Dendritic cell treated with granulocyte-macrophage colony-stimulating factor and Interleukin-4, amounts not matched to agents 40 ng/mL and 50 ng/mL, for 4 days (primary cell): Measurements from ENCODE around the gene PTGS1.

Source experiments
- H3K27ac Mint-ChIP-seq: one replicate; pipeline ENCODE4 v1.8.0; 2022; ENCODE audit warnings: mild to moderate bottlenecking, mixed read lengths
- H3K27me3 Mint-ChIP-seq: one replicate; pipeline ENCODE4 v1.8.0; 2022; ENCODE audit warnings: mild to moderate bottlenecking, mixed read lengths
- H3K36me3 Mint-ChIP-seq: one replicate; pipeline ENCODE4 v1.8.0; 2022; ENCODE audit warnings: low read depth, mixed read lengths
- H3K4me1 Mint-ChIP-seq: one replicate; pipeline ENCODE4 v1.8.0; 2022; ENCODE audit warnings: low read depth, mixed read lengths
- H3K4me3 Mint-ChIP-seq: one replicate; pipeline ENCODE4 v1.8.0; 2022; ENCODE audit warnings: mild to moderate bottlenecking, moderate library complexity, mixed read lengths
- H3K9me3 Mint-ChIP-seq: one replicate; pipeline ENCODE4 v1.8.0; 2022; ENCODE audit warnings: mixed read lengths
- intact Hi-C: fragments of 100-400 bp; cut with micrococcal nuclease; formaldehyde crosslinking; loops from one replicate; pipeline ENCODE4 v1.15.0; 2022

Gene PTGS1

GRCh38 chr9:122337556-122337929 is 33.3 kb upstream of the PTGS1 start:
- Mint-ChIP-seq H3K4me3 (no peak overlapping the region), H3K4me1 (peaks cover 14% of the 10 kb centered on the region), H3K9me3 (no peaks in the 10 kb centered on the region), H3K36me3 (no peaks in the 10 kb centered on the region), H3K27ac (no peak overlapping the region), H3K27me3 (peaks cover 14% of the 10 kb centered on the region)
- intact Hi-C loops: no loop called here

- Mint-ChIP-seq H3K9me3 (no peaks in the 10 kb centered on the region), H3K4me1 (peaks cover 4% of the 10 kb centered on the region), H3K27ac (no peak overlapping the region), H3K36me3 (no peaks in the 10 kb centered on the region), H3K4me3 (no peak overlapping the region), H3K27me3 (peaks cover 14% of the 10 kb centered on the region)
- intact Hi-C loops: no loop called here
Measured at GRCh38 chr9:122338536-122338935, 32.3 kb upstream of the PTGS1 start.

- no peaks in the 10 kb centered on the region for H3K4me1 Mint-ChIP-seq
- H3K9me3 Mint-ChIP-seq: no peaks in the 10 kb centered on the region
- no peak overlapping the region for H3K4me3 Mint-ChIP-seq
- H3K36me3 Mint-ChIP-seq: no peaks in the 10 kb centered on the region
- H3K27me3 Mint-ChIP-seq: peaks cover 14% of the 10 kb centered on the region
- intact Hi-C loops: no loop called here
- H3K27ac Mint-ChIP-seq: no peak overlapping the region
Measured at GRCh38 chr9:122338994-122339393, 31.8 kb upstream of the PTGS1 start.

GRCh38 chr9:122339579-122339978 is 31.2 kb upstream of the PTGS1 start:
- Mint-ChIP-seq H3K36me3 (no peaks in the 10 kb centered on the region), H3K4me3 (no peak overlapping the region), H3K27ac (no peak overlapping the region), H3K4me1 (no peaks in the 10 kb centered on the region), H3K9me3 (no peaks in the 10 kb centered on the region), H3K27me3 (peaks cover 14% of the 10 kb centered on the region)
- intact Hi-C loops: no loop called here

GRCh38 chr9:122340161-122340560 is 30.7 kb upstream of the PTGS1 start:
- intact Hi-C loops: no loop called here
- Mint-ChIP-seq H3K27me3 (peaks cover 14% of the 10 kb centered on the region), H3K4me1 (no peaks in the 10 kb centered on the region), H3K9me3 (no peaks in the 10 kb centered on the region), H3K36me3 (no peaks in the 10 kb centered on the region), H3K4me3 (no peak overlapping the region), H3K27ac (no peak overlapping the region)

- H3K27me3 Mint-ChIP-seq: peaks cover 27% of the 10 kb centered on the region
- no peak overlapping the region for H3K27ac Mint-ChIP-seq
- H3K36me3 Mint-ChIP-seq: no peaks in the 10 kb centered on the region
- peaks cover 3% of the 10 kb centered on the region for H3K4me1 Mint-ChIP-seq
- H3K4me3 Mint-ChIP-seq: no peak overlapping the region
- H3K9me3 Mint-ChIP-seq: no peaks in the 10 kb centered on the region
- intact Hi-C loops: no loop called here
Measured at GRCh38 chr9:122342323-122343050, 28.3 kb upstream of the PTGS1 start.

GRCh38 chr9:122346478-122347347 is 24.1 kb upstream of the PTGS1 start:
- H3K27me3 Mint-ChIP-seq: peaks cover 41% of the 10 kb centered on the region
- intact Hi-C loops: loop anchor here (5.0 kb wide), 1 partner anchor 79 kb away; no protein-coding TSS in a partner anchor
- H3K9me3 Mint-ChIP-seq: no peaks in the 10 kb centered on the region
- peak overlapping the region; percentile 75 for H3K4me3 Mint-ChIP-seq
- H3K27ac Mint-ChIP-seq: peak overlapping the region; percentile 59
- H3K36me3 Mint-ChIP-seq: no peaks in the 10 kb centered on the region
- peaks cover 23% of the 10 kb centered on the region for H3K4me1 Mint-ChIP-seq

GRCh38 chr9:122347348-122348287 is 23.2 kb upstream of the PTGS1 start:
- peak overlapping the region; percentile 59 for H3K27ac Mint-ChIP-seq
- intact Hi-C loops: loop anchor here (5.0 kb wide), 1 partner anchor 80 kb away; no protein-coding TSS in a partner anchor
- peaks cover 23% of the 10 kb centered on the region for H3K4me1 Mint-ChIP-seq

GRCh38 chr9:122348288-122348777 is 22.5 kb upstream of the PTGS1 start:
- intact Hi-C loops: loop anchor here (5.0 kb wide), 1 partner anchor 81 kb away; no protein-coding TSS in a partner anchor
- peaks cover 23% of the 10 kb centered on the region for H3K4me1 Mint-ChIP-seq
- H3K27me3 Mint-ChIP-seq: peaks cover 39% of the 10 kb centered on the region
- no peak overlapping the region for H3K27ac Mint-ChIP-seq
- no peaks in the 10 kb centered on the region for H3K36me3 Mint-ChIP-seq
- no peak overlapping the region for H3K4me3 Mint-ChIP-seq
- no peaks in the 10 kb centered on the region for H3K9me3 Mint-ChIP-seq

More at GRCh38 chr9:122347348-122348287, 23.2 kb upstream of the PTGS1 start:
- no peaks in the 10 kb centered on the region for H3K9me3 Mint-ChIP-seq
- no peaks in the 10 kb centered on the region for H3K36me3 Mint-ChIP-seq
- peaks cover 39% of the 10 kb centered on the region for H3K27me3 Mint-ChIP-seq
- peak overlapping the region; percentile 75 for H3K4me3 Mint-ChIP-seq

- intact Hi-C loops: loop anchor here (5.0 kb wide), 1 partner anchor 81 kb away; no protein-coding TSS in a partner anchor
- H3K27me3 Mint-ChIP-seq: peaks cover 39% of the 10 kb centered on the region
- no peaks in the 10 kb centered on the region for H3K9me3 Mint-ChIP-seq
- H3K4me3 Mint-ChIP-seq: no peak overlapping the region
- peaks cover 26% of the 10 kb centered on the region for H3K4me1 Mint-ChIP-seq
- no peak overlapping the region for H3K27ac Mint-ChIP-seq
- peaks cover 4% of the 10 kb centered on the region for H3K36me3 Mint-ChIP-seq
Measured at GRCh38 chr9:122348791-122349190, 22.0 kb upstream of the PTGS1 start.

- peaks cover 39% of the 10 kb centered on the region for H3K27me3 Mint-ChIP-seq
- intact Hi-C loops: loop anchor here (5.0 kb wide), 1 partner anchor 82 kb away; no protein-coding TSS in a partner anchor
- H3K36me3 Mint-ChIP-seq: peaks cover 5% of the 10 kb centered on the region
- H3K4me3 Mint-ChIP-seq: no peak overlapping the region
- H3K9me3 Mint-ChIP-seq: no peaks in the 10 kb centered on the region
- no peak overlapping the region for H3K27ac Mint-ChIP-seq
- H3K4me1 Mint-ChIP-seq: peaks cover 30% of the 10 kb centered on the region
Measured at GRCh38 chr9:122349201-122349600, 21.6 kb upstream of the PTGS1 start.

GRCh38 chr9:122350577-122351355 is 20.1 kb upstream of the PTGS1 start:
- Mint-ChIP-seq H3K36me3 (peaks cover 5% of the 10 kb centered on the region), H3K27ac (no peak overlapping the region), H3K4me3 (no peak overlapping the region), H3K9me3 (no peaks in the 10 kb centered on the region), H3K4me1 (peaks cover 46% of the 10 kb centered on the region), H3K27me3 (peaks cover 38% of the 10 kb centered on the region)
- intact Hi-C loops: loop anchor here (1.0 to 10.0 kb wide), 4 partner anchors 104 to 464 kb away; no protein-coding TSS in a partner anchor
